IPS-18c (cell line): ENCODE measurements around the gene ATG7.
"Not testable (repeated sequence)": the region's sequence is repeated elsewhere in the genome, so short reads cannot be mapped to it uniquely, and the experiment has no call there.

Experiments
- H3K4me3 ChIP-seq: 2 replicates; pipeline ENCODE4 v1.7.0; 2013; ENCODE audit warnings: low read depth, mild to moderate bottlenecking, low read length, moderate library complexity; ENCODE audit not compliant: insufficient read depth
- H3K9me3 ChIP-seq: one replicate; pipeline ENCODE4 v1.6.1; 2013; ENCODE audit warnings: mild to moderate bottlenecking, low read length, moderate library complexity; ENCODE audit not compliant: control insufficient read depth, insufficient read depth

The ATG7 gene

DNA sequence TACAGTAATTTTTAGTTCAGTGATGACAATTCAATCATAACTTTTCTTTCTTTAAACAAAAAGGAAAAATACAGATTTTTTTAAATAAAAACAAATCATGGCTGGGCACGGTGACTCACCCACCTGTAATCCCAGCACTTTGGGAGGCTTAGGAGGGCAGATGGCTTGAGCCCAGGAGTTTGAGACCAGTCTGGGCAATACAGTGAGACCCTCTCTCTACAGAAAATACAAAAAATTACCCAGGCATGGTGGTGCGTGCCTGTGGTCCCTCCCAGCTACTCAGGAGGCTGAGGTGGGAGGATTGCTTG is 25.6 kb upstream of the ATG7 start:
- no peak overlapping the region for H3K4me3 ChIP-seq
- H3K9me3 ChIP-seq, result no peaks in the 10 kb centered on the region

DNA sequence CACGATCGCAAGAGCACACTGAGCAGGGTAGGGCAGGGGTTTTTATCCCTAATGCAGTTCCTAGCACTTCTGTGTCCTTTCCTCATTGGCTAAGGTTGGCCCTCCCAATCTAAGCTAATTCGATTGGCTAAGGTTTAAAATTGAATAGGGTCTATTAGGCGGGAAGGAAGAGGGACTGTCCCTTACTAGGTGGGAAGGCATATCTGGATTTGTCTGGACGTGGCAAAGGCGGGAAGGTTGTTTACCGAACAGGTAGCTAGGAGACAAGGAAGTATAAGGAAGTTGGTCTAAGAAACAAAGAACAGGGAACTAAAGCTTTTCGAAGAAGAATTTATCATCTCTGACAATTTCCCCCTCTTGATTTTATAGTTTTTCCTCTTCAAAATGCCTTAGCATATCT is 24.8 kb upstream of the ATG7 start:
- H3K9me3 ChIP-seq, result no peaks in the 10 kb centered on the region
- H3K4me3 ChIP-seq, result no peak overlapping the region

DNA sequence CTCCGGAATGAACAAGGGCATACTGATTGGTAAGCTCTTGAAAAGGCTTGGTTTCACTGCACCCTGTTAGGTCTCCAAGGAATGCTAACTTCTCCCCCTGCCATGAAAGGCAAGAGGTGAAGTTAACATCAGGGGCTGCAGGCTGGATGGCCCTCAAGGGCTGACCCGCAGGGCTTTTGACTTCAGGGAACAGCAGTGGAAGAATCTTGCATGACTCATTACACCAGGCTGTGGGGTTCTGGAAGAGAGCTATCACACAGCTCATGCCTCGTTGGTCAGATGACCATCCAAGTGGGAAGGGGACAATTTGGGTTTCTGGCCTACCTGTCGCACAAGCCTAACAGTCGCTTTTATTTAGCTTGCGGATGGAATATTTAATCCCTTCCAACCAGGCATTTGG is 23.6 kb upstream of the ATG7 start:
- Histone ChIP-seq H3K4me3 (no peak overlapping the region), H3K9me3 (no peaks in the 10 kb centered on the region)

DNA sequence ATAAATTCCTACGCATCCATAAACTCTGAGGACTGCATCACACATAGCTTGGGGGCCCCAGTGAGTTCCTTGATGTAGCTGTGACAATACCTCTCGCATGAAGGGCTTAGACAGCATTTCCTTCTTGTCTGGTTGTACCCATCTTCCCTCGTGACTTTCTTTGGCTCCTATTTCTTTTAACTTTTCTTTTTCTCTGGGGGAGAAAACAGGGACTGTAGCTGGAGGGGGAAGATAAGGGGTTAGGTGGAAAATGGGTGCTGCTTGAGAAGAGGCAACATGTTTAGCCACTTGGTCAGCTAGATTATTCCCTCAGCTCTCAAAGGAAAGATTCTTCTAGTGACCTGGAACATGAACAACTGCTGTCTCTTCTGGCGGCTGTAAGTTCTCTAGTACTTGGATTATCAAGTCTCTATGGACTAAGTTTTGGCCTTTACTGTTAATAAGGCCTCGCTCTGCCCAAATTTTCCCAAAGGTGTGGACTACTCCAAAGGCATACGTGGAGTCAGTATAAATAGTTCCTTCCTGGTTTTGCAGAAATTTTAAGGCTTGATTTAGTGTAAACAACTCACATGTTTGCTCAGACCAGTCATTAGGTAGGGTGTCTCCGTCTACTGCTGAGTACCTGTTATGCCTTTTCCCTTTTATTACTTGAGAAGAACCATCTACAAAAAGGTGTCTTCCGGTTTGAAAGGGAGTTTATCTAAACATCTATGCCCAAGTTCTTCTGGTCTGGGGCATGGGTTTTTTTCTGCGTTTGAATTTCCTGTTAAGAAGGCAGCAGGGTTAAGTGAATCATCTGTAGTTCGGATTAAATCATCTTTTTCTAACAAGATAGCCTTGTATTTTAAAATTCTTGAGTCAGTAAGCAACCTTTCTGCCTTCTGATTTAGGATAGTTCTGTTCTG is 21.0 kb upstream of the ATG7 start:
- H3K9me3 ChIP-seq, result peaks cover 2% of the 10 kb centered on the region

DNA sequence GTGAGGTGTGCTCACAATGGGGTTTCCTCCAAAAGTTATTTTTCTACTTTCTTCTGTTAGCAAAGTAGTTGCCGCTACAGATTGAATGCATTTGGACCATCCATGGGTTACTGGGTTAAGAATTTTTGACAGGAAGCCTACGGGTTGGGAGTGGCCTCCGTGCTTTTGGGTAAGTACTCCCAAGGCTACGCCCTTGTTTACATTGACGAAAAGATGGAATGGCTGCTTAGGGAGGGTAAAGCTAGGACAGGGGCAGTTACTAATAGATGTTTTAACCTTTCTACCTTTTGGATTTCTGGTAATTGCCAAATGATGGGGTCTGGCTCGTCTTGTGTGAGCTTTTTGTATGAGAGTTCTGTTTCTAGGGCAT is 20.4 kb upstream of the ATG7 start:
- no peak overlapping the region for H3K4me3 ChIP-seq

More for the DNA sequence above, 21.0 kb upstream of the ATG7 start:
- no peak overlapping the region for H3K4me3 ChIP-seq

DNA sequence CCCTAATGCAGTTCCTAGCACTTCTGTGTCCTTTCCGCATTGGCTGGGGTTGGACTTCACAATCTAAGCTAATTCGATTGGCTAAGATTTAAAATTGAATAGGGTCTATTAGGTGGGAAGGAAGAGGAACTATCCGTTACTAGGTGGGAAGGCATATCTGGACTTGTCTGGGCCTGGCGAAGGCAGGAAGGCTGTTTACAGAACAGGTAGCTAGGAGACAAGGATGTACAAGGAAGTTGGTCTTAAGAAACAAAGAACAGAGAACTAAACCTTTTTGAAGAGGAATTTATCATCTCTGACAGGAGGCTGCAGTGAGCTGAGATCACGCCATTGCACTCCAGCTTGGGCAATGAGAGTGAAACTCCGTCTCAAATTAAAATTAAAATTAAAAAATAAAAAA is 17.3 kb upstream of the ATG7 start:
- peaks cover 5% of the 10 kb centered on the region for H3K9me3 ChIP-seq
- H3K4me3 ChIP-seq, result no peak overlapping the region

More for the DNA sequence above, 20.4 kb upstream of the ATG7 start:
- peaks cover 2% of the 10 kb centered on the region for H3K9me3 ChIP-seq

DNA sequence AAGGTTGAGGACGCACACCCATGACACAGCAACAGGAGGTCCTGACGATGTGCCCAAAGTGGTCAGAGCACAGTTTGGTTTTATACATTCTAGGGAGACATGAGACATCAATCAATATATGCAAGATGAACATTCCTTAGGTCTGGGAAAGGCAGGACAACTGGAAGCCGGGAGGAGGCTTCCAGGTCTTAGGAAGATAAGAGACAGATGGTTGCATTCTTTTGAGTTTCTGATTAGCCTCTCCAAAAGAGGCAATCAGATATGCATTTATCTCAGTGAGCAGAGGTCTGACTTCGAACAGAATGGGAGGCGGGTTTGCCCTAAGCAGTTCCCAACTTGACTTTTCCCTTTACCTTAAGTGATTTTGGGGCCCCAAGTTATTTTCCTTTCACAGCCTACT is 16.7 kb upstream of the ATG7 start:
- not testable (repeated sequence) for H3K9me3 ChIP-seq, H3K4me3 ChIP-seq

DNA sequence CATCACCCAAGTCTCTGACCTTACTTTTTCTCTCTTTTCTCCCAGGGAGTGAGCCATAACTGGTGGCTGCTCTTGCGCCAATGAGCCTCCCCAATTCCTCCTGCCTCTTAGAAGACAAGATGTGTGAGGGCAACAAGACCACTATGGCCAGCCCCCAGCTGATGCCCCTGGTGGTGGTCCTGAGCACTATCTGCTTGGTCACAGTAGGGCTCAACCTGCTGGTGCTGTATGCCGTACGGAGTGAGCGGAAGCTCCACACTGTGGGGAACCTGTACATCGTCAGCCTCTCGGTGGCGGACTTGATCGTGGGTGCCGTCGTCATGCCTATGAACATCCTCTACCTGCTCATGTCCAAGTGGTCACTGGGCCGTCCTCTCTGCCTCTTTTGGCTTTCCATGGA is 13.2 kb upstream of the ATG7 start:
- Histone ChIP-seq H3K9me3 (peaks cover 5% of the 10 kb centered on the region), H3K4me3 (no peak overlapping the region)

DNA sequence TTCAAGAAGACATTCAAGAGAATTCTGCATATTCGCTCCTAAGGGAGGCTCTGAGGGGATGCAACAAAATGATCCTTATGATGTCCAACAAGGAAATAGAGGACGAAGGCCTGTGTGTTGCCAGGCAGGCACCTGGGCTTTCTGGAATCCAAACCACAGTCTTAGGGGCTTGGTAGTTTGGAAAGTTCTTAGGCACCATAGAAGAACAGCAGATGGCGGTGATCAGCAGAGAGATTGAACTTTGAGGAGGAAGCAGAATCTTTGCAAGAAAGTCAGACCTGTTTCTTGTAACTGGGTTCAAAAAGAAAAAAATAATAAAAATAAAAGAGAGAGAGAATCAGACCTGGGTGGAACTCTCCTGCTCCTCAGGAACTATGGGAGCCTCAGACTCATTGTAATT is 11.7 kb upstream of the ATG7 start:
- Histone ChIP-seq H3K4me3 (no peak overlapping the region), H3K9me3 (peaks cover 3% of the 10 kb centered on the region)

DNA sequence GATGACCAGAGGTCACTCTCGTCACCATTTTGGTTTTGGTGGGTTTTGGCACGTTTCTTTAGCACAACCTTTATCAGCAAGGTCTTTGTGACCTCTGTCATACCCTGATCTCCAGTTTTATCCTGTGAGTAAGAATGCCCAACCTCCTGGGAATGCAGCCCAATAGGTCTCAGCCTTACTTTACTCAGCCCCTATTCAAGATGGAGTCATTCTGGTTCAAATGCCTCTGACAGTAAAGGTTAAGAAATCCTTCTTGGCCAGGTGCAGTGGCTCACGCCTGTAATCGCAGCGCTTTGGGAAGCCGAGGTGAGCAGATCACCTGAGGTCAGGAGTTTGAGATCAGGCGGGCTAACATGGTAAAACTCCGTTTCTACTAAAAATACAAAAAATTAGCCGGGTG is 3.2 kb upstream of the ATG7 start:
- H3K4me3 ChIP-seq, result no peak overlapping the region
- H3K9me3 ChIP-seq, result no peaks in the 10 kb centered on the region

DNA sequence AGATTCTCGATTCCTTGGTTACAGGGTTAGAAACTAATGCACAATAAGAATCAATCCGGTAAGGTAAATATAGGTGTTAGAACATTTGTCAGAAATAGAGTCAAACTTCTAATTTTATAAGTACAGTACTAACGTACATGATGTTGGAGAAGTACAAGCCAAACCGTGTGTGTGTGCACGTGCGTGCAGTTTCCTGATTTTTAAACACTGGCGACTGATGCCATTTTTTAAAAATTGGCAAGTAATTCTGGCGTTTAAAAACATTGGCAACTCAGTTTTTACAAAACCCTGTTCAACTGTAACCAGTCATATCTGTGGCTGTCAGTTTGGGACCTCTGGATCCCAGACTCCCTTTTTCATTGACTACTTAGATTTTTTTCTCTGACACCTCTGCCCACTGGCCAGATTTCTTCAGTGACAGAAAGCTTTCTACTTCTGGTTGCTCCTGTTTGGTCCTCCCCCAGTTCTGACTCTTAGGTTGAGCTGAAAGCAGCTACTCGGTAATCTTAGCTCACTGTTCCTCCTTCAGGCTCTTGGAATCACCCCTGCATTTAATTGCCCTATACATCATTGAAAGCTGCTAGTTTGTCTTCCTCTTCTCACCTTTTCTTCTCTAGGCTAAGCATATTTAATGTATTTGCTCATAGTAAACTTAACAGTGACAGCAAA is 843 bp downstream of the ATG7 start:
- Histone ChIP-seq H3K4me3 (peak overlapping the region; percentile 79), H3K9me3 (no peaks in the 10 kb centered on the region)

DNA sequence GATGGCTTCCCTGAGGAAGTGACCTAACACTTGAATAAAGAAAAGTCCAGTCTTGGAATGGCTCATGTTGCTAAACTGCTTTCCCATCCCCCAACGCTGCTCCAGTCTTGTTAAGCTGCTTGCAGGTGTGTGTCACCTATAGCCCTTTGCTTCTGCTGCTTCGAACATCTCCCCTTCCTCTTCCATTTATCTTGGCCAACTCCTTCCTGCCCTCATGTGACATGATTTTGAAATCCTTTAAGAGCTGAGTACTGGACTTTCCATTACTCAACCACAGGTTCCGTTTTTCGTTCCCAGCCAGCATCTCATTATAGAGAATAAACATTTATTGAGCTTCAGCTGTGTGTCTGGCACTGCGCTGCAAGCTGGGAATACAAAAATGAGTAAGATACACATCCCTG is 1.7 kb downstream of the ATG7 start:
- H3K9me3 ChIP-seq, result no peaks in the 10 kb centered on the region
- H3K4me3 ChIP-seq, result no peak overlapping the region

DNA sequence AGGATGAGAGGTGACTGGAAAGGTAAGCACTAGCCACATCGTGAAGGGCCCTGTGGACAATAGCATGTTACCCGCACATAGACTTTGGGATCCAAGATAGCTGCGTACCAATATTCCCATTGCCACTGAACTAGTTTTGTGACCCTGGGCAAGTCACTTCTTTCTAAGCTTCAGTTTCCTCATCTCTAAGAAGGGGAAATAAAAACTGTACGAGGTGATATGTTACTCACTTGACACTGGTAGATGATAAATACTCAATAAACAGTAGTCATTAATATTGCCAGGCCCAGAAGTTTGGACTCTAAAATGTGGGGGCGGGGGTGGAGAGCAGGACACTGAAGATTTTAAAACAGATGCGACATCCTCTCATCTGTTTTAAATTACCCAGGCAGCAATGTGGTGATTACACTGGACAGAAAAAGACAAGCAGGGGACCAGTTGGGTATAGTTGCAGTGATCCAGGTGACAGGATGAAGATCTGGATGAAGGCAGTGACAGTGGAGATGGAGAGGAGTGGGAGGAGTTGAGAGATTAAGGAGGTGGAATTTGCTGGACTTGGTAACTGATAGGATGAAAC is 2.5 kb downstream of the ATG7 start:
- H3K9me3 ChIP-seq, result no peaks in the 10 kb centered on the region
- no peak overlapping the region for H3K4me3 ChIP-seq

DNA sequence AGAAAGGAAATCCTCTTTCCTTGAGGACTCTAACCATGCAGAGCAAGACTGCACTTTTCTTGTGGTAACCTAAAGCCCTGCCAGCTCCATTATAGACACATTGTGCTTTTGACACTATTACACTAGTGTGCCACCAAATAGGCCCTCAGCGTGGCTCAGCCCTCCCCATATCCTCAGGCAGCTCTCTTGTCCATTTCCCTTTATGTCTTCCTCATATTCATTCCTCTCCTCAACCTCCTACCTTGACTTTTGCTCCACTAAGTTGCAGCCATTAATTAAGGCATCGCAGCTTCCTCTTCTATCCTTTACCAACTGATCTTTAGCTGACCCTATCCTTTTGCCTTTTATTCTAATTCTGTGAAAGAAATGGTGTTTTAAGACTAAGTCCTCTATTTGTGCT is 3.7 kb downstream of the ATG7 start:
- no peaks in the 10 kb centered on the region for H3K9me3 ChIP-seq
- H3K4me3 ChIP-seq, result no peak overlapping the region

DNA sequence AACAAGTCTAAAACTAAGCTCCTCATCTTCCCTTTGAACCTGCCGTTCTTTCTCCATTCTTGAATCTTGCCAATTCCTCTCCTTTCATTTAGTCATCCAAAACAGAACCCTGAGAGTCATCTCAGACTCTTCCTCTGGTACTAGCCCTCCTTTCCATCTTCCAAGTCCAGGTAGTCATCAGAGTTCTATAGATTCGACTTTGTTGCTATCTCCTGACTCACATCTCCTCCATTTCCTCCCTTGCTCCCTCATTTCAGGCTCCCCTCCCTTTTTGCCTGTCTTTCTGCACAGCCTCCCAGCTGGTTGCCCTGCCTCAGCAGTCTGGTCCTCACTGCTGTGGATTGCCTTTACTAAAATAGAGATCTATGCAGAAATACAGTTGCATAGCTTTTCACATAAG is 4.7 kb downstream of the ATG7 start:
- no peaks in the 10 kb centered on the region for H3K9me3 ChIP-seq
- no peak overlapping the region for H3K4me3 ChIP-seq

DNA sequence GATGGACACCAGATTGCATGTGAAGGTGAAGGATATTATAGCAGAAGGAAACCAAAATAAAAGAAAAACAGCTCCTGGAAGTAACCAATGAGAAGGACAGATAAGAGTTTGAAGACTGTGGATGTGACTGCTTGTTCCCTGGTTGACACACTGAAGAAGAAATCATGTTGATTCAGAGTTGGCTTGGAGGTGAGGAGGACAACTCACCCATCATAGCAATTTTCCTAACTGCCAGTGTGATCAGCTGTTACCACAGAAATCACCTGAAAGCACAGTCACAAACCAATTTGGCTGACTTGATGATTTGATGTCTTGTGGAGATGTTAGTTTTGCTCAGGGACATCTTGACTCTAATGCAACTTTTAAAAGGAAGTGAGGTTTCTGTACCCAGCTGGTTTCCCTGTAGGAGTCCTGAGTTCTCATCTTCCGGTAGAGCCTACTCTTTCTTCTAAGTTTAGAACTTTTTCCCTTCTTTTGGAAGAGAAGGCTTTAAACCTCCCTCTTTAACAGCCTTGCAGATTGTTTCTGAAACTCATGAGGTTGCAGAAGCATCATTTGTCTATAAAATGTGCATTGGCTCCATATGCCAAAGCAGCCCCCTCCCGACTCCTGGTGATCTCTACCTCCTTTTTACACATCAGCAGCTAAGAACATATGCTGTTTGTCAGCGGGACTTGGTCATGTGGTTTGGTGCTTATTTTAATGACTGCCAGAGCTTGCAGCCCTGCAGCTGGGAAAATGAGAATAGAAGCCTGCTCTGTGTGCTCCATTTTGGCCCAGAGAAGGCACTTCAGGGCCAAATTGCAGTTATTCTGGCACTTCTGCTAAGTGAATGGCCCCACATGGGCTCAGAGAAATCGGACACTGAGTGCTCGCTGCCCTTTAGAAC is 10.3 kb downstream of the ATG7 start:
- no peak overlapping the region for H3K4me3 ChIP-seq

DNA sequence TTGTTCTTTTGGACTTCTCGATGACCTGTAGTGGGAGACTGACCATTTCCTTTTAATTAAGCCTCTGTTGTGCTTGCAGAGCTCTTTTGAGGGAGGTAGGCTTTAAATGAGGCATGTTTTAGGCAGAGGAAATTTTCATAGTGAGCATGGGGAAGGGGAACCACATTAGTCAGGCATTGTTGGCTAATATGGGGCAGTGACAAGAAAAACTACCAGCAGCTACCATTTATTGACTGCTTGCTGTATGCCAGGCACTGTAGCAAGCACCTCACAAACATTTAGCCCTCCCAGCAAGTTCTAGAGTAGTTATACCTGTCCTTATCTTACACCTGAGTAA is 10.9 kb downstream of the ATG7 start:
- Histone ChIP-seq H3K9me3 (no peaks in the 10 kb centered on the region), H3K4me3 (no peak overlapping the region)

More for the DNA sequence above, 10.3 kb downstream of the ATG7 start:
- no peaks in the 10 kb centered on the region for H3K9me3 ChIP-seq

DNA sequence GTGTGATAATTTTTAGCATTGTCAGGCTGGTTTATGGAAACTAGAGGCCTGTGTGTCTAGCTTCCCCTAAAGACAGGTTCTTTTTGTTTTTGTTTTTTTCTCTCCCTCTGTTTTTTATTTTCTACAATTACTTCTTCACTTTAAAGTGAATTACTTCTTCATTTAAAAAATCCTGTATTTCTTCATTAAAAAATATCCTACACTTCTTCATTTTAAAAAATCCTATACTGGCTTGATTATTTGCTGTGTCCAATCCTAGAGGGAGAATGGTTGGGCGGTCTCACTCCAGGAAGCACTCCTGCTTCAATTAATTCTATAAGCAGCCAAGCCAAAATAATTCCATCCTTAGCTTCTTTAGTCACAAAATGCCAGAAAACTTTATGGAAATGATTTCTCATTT is 11.8 kb downstream of the ATG7 start:
- H3K9me3 ChIP-seq, result no peaks in the 10 kb centered on the region

More for the DNA sequence above, 11.8 kb downstream of the ATG7 start:
- no peak overlapping the region for H3K4me3 ChIP-seq
